GM21360 (cell line): Measurements from ENCODE around the gene SERPING1.
A peak's percentile ranks its signal among the peaks of the same experiment; 100 is the strongest.

Experiments used
- ATAC-seq: cut with Tn5 transposase; IDR thresholded peaks from one replicate; pipeline ENCODE4 v1.9.1; 2021; ENCODE audit warnings: mild to moderate bottlenecking, moderate library complexity; ENCODE audit not compliant: unreplicated experiment

The SERPING1 gene

DNA sequence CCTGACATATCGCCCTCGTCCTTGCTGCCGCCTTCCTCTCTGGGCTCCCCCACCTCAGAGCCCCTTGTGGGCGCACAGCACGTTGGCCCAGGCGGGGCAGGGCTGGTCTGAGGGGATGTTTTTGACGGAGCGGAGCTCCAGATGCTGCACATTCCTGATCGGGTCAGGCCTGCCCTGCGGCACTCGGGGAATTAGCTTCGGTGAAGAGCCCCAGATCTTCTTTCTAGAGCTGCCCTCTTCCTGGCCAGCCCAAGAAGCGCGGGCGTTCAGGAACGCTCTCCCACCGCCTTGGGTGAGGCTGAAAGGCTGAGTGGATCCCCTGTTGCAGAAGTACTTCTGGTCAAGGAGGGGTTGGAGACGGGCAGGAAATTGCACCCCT, 40.1 kb downstream of the SERPING1 start:
- no peak for ATAC-seq

DNA sequence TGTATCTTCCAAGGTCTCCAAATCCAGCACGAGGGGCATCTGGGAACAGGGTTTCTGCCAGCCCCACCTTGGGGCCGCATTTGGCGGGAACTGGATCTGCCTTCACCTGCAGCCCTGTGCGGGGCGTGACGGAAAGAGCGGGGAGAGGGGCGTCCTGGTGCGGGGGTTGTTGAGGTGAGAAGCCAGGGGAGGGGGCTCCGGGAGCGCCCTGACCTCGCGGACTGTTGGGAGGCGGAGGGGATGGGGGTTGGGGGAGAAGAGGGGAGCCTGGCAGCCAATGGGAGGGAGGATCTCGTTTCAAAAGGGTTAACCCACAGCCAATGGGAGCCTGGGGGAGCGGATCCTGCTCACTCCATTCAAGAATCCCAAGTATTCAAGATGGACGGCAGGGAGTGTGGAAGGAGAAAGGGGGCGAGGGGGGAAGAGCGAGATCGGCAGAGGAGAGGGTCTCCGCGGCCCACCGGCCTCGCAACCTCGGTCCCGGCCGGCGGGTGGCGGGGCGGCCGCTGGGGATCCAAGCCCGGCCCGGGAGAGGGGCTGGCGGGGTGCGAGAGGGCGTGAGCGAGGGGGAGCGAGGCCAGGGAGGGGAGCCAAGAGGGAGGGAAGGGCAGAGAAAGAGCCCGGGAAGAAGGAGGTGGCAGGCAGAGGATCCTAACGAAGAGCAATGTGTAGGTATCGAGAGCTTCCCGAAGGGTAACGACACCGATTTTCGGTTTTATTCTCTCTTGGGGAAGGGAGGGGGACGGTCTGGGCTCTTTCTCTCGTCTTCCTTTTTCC, 40.7 kb downstream of the SERPING1 start:
- no peak for ATAC-seq

DNA sequence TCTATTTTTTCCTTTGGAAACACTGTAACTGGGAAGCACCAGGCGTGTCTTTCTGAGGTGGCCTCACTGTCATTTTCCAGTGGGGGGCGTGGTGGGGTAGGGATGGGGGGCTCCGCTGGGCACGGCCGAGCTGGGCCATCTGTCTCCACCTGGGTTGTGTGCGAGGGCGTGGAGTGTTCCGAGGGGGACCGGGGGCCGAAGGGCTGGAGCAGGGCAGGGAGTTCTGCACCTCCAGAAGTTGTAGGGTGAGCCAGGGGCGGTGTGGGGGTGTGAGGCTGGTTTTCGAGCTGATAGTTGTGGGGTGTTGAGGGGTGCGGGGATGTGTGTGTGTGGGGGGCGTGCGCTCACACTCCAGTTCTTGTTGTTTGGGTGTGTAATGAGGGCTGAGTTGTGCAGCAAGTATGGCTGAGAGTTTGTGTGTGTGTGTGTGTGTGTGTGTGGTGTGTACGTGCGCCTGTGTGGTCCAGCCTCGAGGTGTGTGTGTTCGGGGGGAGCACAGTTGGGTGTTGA, 41.4 kb downstream of the SERPING1 start:
- no peak for ATAC-seq

DNA sequence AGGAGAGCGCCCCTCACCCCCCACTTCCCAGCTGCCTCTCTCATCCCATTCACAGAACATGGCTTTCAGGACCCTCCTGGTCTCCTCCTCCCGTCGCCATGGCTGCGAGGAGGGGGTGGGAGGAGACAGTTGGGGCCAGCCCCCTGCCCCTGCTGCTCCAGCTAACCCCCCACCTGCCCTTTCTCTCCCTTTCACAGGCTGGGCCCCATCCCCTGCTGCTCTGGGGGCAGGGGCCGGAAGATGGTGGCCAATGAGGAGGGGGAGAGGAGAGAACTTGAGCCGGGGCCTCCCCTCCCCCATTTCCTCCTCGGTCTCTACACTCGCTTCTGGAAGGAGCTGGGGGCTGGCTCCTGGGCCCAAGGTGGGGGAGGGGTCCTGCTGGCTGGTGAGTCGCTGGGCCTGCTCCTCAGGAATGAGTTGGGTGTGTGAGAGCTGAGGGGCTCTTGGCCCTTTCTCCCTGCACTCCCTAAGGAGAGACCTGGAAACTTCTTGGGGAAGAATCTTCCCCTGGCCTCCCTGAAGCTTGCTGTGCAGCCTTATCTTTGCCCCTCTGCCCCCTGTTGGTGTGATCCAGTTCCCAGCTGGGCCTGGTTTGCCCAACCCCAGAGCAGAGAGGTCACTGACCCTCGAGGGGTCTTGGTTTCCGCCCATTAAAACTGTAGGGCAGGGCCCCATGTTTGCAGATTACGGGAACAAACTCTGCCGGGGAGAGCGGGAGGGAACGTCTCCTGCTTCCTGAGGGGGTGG, 42.0 kb downstream of the SERPING1 start:
- no peak for ATAC-seq

DNA sequence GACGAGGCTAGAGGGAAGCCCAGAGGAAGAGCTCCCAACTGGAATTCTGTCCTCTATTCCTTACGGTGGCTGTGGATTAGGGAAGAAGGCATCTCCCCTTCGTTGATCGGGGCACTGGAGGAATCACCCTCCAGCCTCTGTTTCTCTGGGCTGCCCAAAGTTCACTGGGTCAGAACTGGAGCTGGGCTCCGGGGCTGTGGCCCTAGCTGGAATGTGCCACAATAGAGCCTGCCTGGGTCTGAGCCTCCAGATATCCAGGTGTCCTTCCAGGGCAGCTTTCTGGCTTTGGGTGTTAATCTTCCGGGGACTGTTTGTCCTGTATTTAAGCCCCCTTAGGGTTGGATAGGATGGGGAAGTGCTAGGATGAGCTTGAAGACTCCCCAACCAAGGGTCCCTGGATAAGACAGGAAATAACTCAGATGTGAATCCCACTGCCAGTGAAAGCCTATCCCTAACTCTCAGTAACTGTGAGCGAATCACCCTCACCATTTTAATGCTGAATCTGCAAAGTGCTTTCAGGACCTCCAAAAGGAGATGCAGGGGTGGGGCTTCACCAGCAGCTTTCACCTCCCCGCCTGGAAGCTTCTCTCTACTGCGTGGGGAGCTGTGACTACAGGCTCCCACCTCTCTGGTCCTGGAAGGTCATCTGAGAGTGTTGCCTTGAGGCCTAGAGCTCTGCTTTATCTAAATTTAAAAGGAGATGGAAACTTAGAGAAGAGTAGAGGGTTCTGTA, 42.7 kb downstream of the SERPING1 start:
- no peak for ATAC-seq

DNA sequence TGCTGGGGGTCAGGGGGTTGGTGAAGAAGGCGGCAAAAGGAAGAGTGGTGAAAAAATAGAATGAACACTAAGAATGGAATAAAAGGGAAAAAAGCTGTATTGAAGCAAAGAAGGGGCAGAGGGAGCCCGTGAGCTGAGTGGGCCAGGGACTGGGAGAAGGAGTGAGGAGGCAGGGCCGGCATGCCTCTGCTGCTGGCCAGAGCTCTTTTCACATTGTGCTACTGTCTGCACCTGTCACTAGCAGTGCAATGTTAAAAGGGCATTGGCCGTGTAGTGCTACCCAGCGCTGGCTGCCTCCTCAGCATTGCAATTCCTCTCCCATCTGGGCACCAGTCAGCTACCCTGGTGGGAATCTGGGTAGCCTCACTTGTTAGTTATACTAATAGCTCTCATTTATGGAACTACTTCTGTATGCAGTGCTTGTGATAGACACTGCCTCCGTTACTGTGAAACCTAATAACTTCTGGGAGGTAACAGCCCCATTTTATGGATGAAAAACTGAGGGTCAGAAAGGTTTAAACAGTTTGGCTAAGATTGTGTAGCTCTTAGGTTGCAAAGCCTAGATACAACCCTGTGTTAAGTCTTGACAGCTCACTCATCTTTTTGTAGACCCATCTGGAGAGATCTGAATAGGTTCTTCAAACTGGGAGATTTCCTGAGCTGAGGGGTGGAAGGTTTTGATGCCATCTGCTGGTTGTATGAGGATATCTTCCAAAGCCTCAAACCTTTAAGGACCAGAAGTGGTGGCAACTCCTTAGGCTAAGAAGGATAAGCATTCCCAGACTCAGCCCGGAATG, 43.7 kb downstream of the SERPING1 start:
- ATAC-seq: no peak

DNA sequence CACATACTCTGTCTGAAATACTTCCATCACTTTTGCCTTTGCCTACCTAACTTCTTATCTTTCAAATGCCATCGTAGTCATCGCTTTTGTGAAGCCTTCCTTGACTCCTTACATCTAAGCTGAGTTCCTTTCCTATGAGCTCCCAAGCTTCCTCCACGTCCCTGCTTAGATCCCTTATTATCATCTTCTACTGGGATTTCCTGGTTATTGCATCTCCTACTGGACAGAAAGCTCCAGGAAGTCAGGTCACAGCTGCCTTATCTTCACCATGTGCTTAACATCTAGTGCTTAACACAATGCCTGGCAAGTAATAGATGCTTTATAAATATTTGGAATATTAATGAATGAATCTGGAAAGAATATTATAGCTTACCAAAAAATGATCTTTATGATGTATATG, 46.3 kb downstream of the SERPING1 start:
- ATAC-seq: no peak

DNA sequence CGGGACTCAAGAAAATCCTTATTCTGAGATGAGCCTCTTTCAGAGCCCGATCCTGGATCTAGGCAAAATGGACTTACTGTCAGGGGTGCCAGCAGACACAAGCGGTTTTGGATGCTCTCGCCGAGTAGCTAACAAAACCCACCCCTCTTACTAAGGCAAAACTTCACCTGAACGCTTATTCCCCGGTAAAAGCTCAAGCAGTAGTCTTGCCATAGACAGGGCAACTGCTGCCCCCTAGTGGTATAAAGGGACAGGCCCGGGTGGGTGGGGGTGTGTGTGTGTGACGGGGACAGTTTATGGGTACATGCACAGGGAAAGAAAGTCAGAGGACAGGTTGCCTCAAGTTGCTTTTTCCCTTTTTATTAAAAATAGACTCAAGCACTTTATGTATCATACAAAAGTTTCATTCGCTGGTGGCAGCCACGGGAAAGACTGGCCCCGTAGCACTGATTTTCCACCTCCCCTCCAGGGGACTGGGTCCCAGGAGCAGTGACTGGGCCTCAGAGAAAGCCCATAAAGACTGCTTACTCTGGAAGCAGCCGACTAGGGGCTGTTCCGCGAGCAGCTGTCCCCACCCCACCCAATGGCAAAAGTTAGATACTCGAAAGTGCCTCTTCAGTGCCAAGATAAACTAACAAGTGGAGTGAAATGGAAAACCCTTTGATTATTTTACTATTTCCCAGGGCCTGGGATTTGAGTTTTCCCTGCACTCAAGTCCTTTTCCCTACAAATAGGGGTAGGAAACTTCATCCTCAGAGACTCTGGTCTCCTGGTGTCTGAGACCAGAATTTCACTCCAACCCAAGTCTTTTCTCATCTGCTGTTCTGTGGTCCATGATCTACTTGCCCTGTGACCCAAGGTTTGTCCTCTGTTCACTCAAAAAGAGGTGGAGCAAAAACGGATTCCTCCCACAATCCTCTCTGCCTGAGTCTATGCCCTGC, 47.5 kb downstream of the SERPING1 start:
- ATAC-seq: peak; percentile 41

DNA sequence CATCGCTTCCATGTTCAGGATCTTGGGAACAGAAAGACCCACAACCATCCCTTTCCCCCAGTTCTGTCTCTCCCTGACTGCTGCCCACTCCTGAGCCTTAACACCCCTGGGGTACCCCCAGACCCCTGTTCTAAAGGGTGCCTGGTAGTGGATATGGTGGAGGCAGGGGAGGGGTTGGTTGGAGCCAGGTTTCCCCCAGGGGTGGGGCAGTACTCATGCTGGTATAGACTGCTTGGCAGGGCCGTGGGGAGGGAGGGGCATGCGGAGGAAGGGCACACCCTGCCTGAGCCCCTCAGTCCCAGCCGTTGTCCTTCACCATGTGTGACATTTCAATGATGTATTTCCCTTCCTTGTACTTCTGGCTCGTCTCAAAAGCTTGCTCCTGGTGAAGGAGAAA, 48.2 kb downstream of the SERPING1 start:
- no peak for ATAC-seq

DNA sequence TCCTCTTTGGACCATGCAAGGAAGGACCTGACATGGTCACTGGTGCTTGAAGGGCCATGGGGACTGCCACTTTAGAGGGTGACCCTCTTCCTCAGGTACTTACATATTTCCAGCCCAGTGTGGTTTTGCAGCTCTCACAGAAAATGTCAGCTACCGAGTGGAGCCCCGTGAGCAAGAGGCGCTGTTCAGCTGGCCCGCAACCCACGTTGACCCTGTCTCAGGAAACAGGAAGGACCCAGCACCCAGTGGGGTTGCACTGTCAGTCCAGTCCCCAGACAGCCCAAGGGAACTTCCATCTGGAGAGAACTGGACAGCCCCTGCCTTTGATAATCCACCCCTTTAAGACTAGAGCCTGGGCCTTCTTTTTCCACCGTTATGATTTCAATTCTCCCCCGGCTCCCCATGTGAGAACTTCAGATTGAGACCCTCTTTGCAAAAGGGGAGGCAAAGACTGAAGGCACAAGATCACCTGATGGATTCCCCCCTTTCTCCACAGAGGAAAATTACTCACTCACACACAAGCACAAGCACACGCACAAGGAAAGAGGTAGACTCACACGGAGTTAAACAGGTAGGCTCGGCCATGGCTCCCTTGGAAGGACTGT, 48.8 kb downstream of the SERPING1 start:
- no peak for ATAC-seq

DNA sequence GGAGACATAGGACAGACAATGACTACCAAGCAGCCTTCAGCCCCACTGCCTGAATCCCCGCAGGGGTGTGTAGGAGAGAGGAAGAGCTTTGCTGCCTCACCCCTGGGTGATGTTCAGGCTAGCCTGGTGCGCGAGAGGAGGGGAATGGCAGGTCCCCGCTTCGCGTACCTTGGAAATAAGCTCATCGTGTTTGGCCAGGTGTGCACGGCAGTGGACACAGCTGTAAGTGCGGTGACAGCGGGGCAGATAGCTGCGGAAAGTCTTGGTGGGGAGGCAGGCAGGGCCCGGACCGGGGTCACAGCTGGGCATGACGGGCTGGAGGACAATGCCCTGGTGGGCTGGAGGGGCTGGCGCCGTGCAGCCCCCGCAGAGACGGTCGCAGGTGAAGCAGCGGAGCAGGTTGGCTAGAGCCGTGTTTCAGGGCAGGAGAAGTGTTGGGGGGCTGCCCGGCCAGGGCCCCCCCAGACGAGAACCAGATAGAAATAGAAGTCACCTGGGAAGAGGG, 49.4 kb downstream of the SERPING1 start:
- no peak for ATAC-seq

DNA sequence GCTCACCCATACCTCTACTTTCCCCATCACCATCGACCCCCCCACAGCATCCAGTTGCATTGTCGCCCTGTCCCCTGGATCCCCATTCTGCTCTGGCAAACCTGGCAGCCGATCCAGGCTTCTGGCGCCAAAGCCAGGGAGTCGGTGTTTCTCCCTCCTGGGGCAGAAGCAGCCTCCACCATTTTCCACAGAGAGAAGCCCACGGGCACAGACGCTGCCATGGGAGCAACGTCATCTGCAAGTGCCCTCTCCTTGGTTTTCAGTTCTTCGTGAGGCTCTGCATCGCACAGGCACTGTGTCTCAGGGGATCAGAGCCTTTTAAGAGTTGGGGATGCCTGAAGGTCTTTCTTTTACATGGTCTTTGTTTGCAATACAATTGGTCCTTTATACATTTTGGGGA, 49.9 kb downstream of the SERPING1 start:
- no peak for ATAC-seq

DNA sequence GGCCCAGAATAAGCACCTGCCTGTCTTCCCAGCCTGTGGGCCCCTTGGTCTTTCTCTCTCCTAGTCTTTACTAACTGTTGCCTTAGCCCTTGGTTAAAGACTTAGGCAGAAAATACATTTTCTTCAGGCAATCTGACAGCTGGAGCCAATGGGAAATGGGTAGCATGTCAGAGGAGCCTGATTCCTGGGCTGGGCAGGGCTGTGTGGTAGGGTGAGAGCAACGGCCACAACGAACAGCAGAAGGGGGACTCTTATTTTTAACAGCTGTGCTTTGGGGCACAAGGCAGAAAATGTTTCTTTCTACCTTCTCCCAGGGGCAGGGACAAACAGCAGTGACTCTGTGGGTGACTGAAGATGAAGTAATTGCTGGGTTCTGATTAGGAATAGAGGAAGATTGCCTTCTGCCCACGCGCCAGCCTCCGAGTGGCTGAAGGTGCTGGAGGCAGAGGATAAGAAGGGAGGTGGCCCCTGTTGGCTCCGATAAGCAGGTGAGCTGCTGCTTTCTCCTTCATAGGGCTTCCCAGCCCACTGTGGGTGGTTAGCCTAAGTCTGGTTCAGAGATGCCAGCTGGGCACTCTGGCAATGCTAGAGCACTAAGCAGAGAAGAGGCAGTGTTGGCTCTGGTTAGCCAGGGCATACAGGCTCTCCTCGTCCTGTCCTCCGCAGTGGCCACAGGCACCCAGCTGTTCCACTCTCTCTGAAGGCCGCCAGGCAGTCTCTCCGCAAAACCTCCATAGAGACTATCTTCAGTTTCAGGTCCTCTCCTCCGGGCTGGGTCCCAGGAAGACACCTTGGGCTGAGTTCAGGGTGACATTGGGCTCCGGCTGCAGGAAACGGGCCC, 50.7 kb downstream of the SERPING1 start:
- no peak for ATAC-seq

DNA sequence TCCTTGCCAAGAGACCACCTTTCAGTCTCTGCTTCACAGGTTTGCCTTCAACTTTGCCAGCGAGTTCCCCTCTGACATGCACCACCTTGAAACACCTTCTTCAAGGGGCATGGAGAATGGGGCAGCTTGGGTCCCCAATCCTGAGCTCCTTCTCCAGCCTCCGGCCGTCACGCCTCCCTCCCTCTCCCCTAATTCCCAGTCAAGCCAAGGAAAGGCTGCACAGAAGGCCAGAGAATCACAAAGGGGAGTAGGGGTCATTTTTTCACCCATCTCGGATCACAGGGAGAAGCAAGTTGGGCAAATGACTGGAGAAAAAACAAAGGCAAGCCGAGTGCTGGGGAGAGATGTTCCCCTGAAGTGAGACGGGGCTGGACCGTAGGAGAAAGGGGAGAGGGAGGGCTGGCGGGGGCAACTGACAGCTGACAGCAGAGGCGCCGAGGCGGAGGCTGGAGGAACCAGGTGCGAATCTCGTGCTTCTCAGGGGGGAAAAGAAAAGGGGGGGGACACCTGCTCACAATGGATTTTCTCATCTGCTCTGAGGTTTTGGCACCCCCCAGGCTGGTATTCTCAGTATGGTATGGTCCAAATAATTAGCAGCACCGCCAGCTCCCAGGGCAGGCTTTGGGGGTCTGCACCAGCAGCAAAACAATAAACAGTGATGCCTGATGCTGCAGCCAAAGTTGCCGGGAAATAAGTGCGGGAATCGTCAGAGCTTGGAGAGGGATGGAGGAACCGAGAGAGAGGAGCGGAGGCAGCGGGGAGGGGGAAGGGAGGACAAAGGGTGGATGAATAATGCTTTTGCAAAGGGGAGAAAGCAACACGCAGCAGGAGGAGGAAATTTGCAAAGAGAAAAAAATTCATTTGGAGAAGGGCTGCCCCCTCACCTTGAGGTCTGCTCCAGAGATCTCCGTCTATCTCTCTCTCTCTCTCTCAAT, 51.6 kb downstream of the SERPING1 start:
- ATAC-seq: no peak

DNA sequence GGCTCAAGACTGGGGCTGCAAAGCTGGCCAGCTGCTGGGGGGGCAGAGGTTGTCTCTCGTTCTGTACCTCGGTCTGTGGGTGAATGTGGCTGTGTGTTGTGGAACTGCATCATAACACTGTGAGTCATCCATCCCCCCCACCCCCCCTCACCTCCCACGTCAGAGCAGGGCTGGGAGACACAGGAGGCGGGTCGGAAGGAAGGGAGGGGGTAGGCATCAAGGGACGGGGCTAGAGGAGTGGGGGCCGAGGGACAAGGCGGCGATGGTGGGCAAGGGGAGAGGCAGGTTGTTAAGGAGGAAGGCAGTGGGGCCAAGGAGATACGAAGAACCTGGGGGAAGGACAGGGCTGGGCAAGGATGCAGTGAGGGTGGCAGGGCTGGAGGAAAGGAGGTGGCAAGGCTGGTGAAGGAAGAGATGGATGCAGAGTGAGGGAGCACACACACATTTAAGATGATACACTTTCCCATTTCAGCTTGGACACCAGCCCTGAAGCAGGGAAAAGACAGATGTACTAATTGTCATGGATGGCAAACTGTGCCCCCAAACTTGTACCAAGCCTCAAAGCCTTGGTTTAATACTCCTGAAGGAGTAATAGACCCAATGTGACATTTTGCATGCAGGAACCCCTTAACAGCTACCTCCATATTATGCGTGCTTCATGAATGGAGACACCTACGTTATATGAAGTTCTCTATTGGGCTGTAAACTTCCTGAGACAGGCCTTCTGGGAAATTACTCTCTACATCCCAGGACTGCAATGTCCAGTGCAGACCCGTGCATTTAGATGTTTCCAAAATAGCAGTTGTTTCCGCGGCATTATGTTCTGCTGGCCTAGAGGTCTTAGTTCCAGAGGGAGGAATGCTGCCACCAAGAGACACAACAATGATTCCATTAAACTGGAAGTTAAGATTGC, 52.6 kb downstream of the SERPING1 start, which contains the start of gene YPEL4:
Gene YPEL4, minus strand, starts transcription at position 87 of the 913 bp plus-strand sequence. CDS start 2,805 bp downstream, outside the sequence.
- ATAC-seq: no peak

DNA sequence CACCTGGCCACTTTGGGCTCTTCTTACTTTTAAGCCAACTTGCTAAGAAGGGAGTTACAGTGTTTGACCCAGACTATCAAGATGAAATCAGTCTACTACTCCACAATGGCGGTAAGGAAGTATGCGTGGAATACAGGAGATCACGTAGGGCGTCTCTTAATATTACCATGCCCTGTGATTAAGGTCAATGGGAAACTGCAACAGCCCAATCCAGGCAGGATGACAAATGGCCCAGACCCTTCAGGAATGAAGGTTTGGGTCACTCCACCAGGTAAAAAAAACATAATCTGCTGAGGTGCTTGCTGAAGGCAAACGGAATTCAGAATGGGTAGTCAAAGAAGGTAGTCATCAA, 53.2 kb downstream of the SERPING1 start:
- no peak for ATAC-seq
